IMR-90 (cell line): ENCODE data around the gene YPEL3. TPM values are rescaled to one million over a fixed set of nuclear protein-coding genes. Genes with fewer than 3 reads are reported as not detected.

ENCODE experiments used
- ATAC-seq: fragments of 200-7000 bp; cut with Tn5 transposase; 2 replicates; pipeline ENCODE4 v1.9.1; 2020; ENCODE audit warnings: low read depth, mild to moderate bottlenecking, moderate library complexity
- BruUV-seq: library from RNA; stranded (reverse); fragments of 400-500 nt; replicated peaks from 2 replicates; lab custom pipeline; 2021; lab: Mats Ljungman, UMichigan
- CTCF ChIA-PET: fragments of 300-600 bp; formaldehyde crosslinking; extraction: SDS; loops from one replicate; lab custom pipeline; 2021; ENCODE audit warnings: antibody characterized with exemption; lab: Yijun Ruan, JAX
- POLR2A ChIA-PET: fragments of 300-600 bp; sonication (Branson Sonifier 250); formaldehyde crosslinking; loops from one replicate; lab custom pipeline; 2022; ENCODE audit warnings: antibody characterized with exemption; ENCODE audit not compliant: unreplicated experiment; lab: Charles Lee
- DNase-seq: peaks from one replicate; pipeline ENCODE4 v3.0.0; 2013
- H2AFZ ChIP-seq: replicated peaks from 2 replicates; pipeline ENCODE3; 2013; ENCODE audit warnings: low read length, mild to moderate bottlenecking; ENCODE audit not compliant: poor library complexity
- H2AK5ac ChIP-seq: 2 replicates; pipeline ENCODE4 v1.6.1; 2013; ENCODE audit warnings: low read depth, low read length, inconsistent platforms
- H2AK9ac ChIP-seq: replicated peaks from 2 replicates; pipeline ENCODE3; 2013; ENCODE audit warnings: mild to moderate bottlenecking, low read depth, low read length, moderate library complexity; ENCODE audit not compliant: poor library complexity
- H2BK120ac ChIP-seq: 2 replicates; pipeline ENCODE4 v1.6.1; 2013; ENCODE audit warnings: low read depth, low read length, inconsistent platforms
- H2BK15ac ChIP-seq: 3 replicates; pipeline ENCODE4 v1.6.1; 2013; ENCODE audit warnings: low read depth, low read length, inconsistent platforms
- H2BK20ac ChIP-seq: 2 replicates; pipeline ENCODE4 v1.6.1; 2013; ENCODE audit warnings: low read depth, mild to moderate bottlenecking, inconsistent platforms, low read length, moderate library complexity
- H2BK5ac ChIP-seq: 2 replicates; pipeline ENCODE4 v1.6.1; 2013; ENCODE audit warnings: mild to moderate bottlenecking, low read depth, low read length, inconsistent platforms; ENCODE audit not compliant: poor library complexity, severe bottlenecking
- H3K14ac ChIP-seq: replicated peaks from 2 replicates; pipeline ENCODE4 v1.6.1; 2013; ENCODE audit warnings: low read depth, low read length, inconsistent platforms
- H3K18ac ChIP-seq: 2 replicates; pipeline ENCODE4 v1.6.1; 2013; ENCODE audit warnings: low read depth, low read length, control low read depth
- H3K23ac ChIP-seq: 2 replicates; pipeline ENCODE4 v1.6.1; 2013; ENCODE audit warnings: low read depth, low read length, inconsistent platforms
- H3K27ac ChIP-seq: 2 replicates; pipeline ENCODE4 v1.5.1; 2013; ENCODE audit warnings: mild to moderate bottlenecking, control low read depth, low read length; ENCODE audit not compliant: insufficient read depth
- H3K27me3 ChIP-seq: 2 replicates; pipeline ENCODE4 v1.6.1; 2013; ENCODE audit warnings: low read length; ENCODE audit not compliant: control insufficient read depth, insufficient read depth
- H3K36me3 ChIP-seq: 2 replicates; pipeline ENCODE4 v1.6.1; 2013; ENCODE audit warnings: low read length, mixed read lengths; ENCODE audit not compliant: control insufficient read depth, insufficient read depth
- H3K4ac ChIP-seq: 2 replicates; pipeline ENCODE4 v1.6.1; 2013; ENCODE audit warnings: low read depth, low read length, inconsistent platforms
- H3K4me1 ChIP-seq: 2 replicates; pipeline ENCODE4 v1.6.1; 2013; ENCODE audit warnings: low read length, mixed read lengths; ENCODE audit not compliant: control insufficient read depth, insufficient read depth
- H3K4me2 ChIP-seq: 2 replicates; pipeline ENCODE4 v1.6.1; 2013; ENCODE audit warnings: low read depth, mild to moderate bottlenecking, control low read depth, low read length, moderate library complexity
- H3K4me3 ChIP-seq: 2 replicates; pipeline ENCODE4 v1.5.1; 2013; ENCODE audit warnings: low read depth, mild to moderate bottlenecking, control low read depth, low read length, moderate library complexity; ENCODE audit not compliant: insufficient read depth
- H3K56ac ChIP-seq: 2 replicates; pipeline ENCODE4 v1.6.1; 2013; ENCODE audit warnings: low read length, inconsistent platforms; ENCODE audit not compliant: insufficient read depth; ENCODE audit errors: extremely low read depth
- H3K79me1 ChIP-seq, 2 experiments: 2 replicates each; pipeline ENCODE4 v1.6.1; 2013; ENCODE audit warnings: low read length in 2 of 2, inconsistent platforms in 1 of 2, low read depth in 1 of 2
- H3K9ac ChIP-seq: 2 replicates; pipeline ENCODE4 v1.6.1; 2013; ENCODE audit warnings: low read depth, low read length, control low read depth
- H3K9me1 ChIP-seq: 2 replicates; pipeline ENCODE4 v1.6.1; 2013; ENCODE audit warnings: low read length, inconsistent platforms; ENCODE audit not compliant: insufficient read depth
- H3K9me3 ChIP-seq: 2 replicates; pipeline ENCODE4 v1.6.1; 2013; ENCODE audit warnings: low read length; ENCODE audit not compliant: control insufficient read depth, insufficient read depth
- H4K20me1 ChIP-seq: 2 replicates; pipeline ENCODE4 v1.6.1; 2013; ENCODE audit warnings: low read length, inconsistent platforms; ENCODE audit not compliant: insufficient read depth
- H4K5ac ChIP-seq: 2 replicates; pipeline ENCODE4 v1.6.1; 2013; ENCODE audit warnings: mild to moderate bottlenecking, low read depth, low read length, control low read depth
- H4K8ac ChIP-seq, 2 experiments: 2 replicates each; pipeline ENCODE4 v1.6.1; 2013; ENCODE audit warnings: low read depth in 2 of 2, low read length in 2 of 2, control low read depth in 1 of 2, inconsistent platforms in 1 of 2
- H4K91ac ChIP-seq: 2 replicates; pipeline ENCODE4 v1.6.1; 2013; ENCODE audit warnings: low read depth, low read length, inconsistent platforms; ENCODE audit not compliant: insufficient read depth
- CEBPB ChIP-seq: IDR thresholded peaks from 2 replicates; pipeline ENCODE4 v1.6.1; 2012; ENCODE audit warnings: low read depth, low read length, improper control_type of control experiment
- CHD1 ChIP-seq: IDR thresholded peaks from 2 replicates; pipeline ENCODE4 v1.6.1; 2012; ENCODE audit warnings: low read depth, low read length, improper control_type of control experiment
- MAFK ChIP-seq: IDR thresholded peaks from 2 replicates; pipeline ENCODE4 v1.6.1; 2012; ENCODE audit warnings: low read depth, low read length, improper control_type of control experiment
- MAZ ChIP-seq: IDR thresholded peaks from 2 replicates; pipeline ENCODE4 v1.6.1; 2012; ENCODE audit warnings: low read depth, mild to moderate bottlenecking, low read length, improper control_type of control experiment, moderate library complexity, borderline replicate concordance
- MXI1 ChIP-seq: IDR thresholded peaks from 2 replicates; pipeline ENCODE4 v1.6.1; 2012; ENCODE audit warnings: low read depth, mild to moderate bottlenecking, low read length, moderate library complexity, borderline replicate concordance
- NFE2L2 ChIP-seq: fragments of 150-350 bp; IDR thresholded peaks from 2 replicates; pipeline ENCODE4 v1.6.1; 2016; ENCODE audit warnings: low read depth, mild to moderate bottlenecking, low read length
- POLR2A ChIP-seq: IDR thresholded peaks from 2 replicates; pipeline ENCODE4 v1.6.1; 2012; ENCODE audit warnings: mild to moderate bottlenecking, low read depth, low read length
- RCOR1 ChIP-seq: IDR thresholded peaks from 2 replicates; pipeline ENCODE4 v1.6.1; 2012; ENCODE audit warnings: mild to moderate bottlenecking, low read length, improper control_type of control experiment; ENCODE audit not compliant: insufficient replicate concordance
- RFX5 ChIP-seq: IDR thresholded peaks from 2 replicates; pipeline ENCODE4 v1.8.0; 2012; ENCODE audit warnings: low read depth, mild to moderate bottlenecking, low read length, moderate library complexity
- WGBS, 2 experiments: methylation state at CpG; one replicate each; pipeline versions ENCODE4 v1.1.5 to v1.1.7; 2013; ENCODE audit warnings: missing lambda C conversion rate in 2 of 2; ENCODE audit not compliant: insufficient read length in 1 of 2; ENCODE audit errors: extremely low coverage in 2 of 2; 5-methylcytosine and 5-hydroxymethylcytosine counted together
- dilution Hi-C: fragments of 300-500 bp; cut with HindIII; formaldehyde crosslinking; loops from one replicate; pipeline ENCODE4 v1.14.3; 2018; ENCODE audit warnings: low sequenced_read_pairs; ENCODE audit not compliant: unreplicated experiment
- in situ Hi-C: fragments of 300-500 bp; cut with MboI; formaldehyde crosslinking; loops from 3 replicates; pipeline ENCODE4 v1.14.3; 2019; ENCODE audit warnings: low sequenced_read_pairs, inconsistent platforms, mixed read lengths
- intact Hi-C: fragments of 100-400 bp; cut with micrococcal nuclease; formaldehyde crosslinking; loops from 2 replicates; pipeline ENCODE4 v1.10.0; 2022
- polyA plus RNA-seq, 3 experiments: library from polyadenylated mRNA; depleted of rRNA; stranded (reverse); fragments of >200 nt; gene quantifications; 2 replicates each; pipeline ENCODE4 v1.2.3, GENCODE V29; 2012; ENCODE audit warnings: low replicate concordance in 1 of 3
- total RNA-seq: library from RNA; depleted of rRNA; stranded (reverse); fragments of >200 nt; gene quantifications from 2 replicates; pipeline ENCODE4 v1.2.3, GENCODE V29; 2012
- TF ChIP-seq, protein P1 (sequence below): conservative IDR thresholded peaks from 2 replicates; pipeline ENCODE4 v1.5.1; 2012; ENCODE audit warnings: mild to moderate bottlenecking, low read depth, low read length, improper control_type of control experiment

Gene YPEL3
- total and polyA plus RNA-seq, 2 of the 4 experiments (the other 2 are of a cell fraction), result 1.1 to 25.6 TPM

DNA sequence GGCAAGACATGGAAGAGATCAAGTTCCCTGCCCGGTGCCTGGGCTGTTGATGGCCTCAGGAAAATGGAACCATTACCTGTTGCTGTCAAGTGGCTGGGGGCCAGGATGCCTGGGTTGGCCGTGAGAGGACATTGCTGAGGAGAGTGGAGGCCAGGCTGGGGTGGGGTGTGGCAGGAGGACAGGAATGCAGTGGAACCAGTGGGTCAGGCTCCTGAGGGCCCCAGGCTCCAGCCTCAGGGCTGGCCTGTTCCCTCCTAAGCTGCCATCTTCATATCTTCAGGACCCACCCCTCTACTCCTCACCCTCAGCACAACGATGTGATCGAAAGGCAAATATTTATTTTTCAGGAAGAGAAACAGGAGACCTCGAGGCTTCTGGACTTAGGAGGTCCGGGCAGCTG, 8.5 kb upstream of the YPEL3 start:
- Histone ChIP-seq H3K4ac (no peak overlapping the region), H3K4me1 (no peaks in the 10 kb centered on the region), H2AK9ac (no peak overlapping the region), H4K91ac (no peak overlapping the region), H4K5ac (no peak overlapping the region), H2BK15ac (no peak overlapping the region), H4K20me1 (no peaks in the 10 kb centered on the region), H2AK5ac (no peak overlapping the region), H3K4me2 (no peak overlapping the region), H3K14ac (no peak overlapping the region), H3K18ac (no peak overlapping the region), H3K4me3 (no peak overlapping the region), H3K56ac (no peak overlapping the region), H3K23ac (no peak overlapping the region), H2BK5ac (no peak overlapping the region), H3K9ac (no peak overlapping the region), H2BK120ac (no peak overlapping the region), H3K27me3 (no peaks in the 10 kb centered on the region), H2AFZ (no peak overlapping the region), H4K8ac (no peak overlapping the region), H3K9me3 (no peaks in the 10 kb centered on the region), H3K36me3 (peaks cover 25% of the 10 kb centered on the region), H3K9me1 (no peaks in the 10 kb centered on the region), H3K27ac (no peak overlapping the region), H3K79me1 (no peaks in the 10 kb centered on the region), H2BK20ac (no peak overlapping the region)
- WGBS, 2 experiments, result no CpG with 5 or more reads among the region's 6 CpGs
- dilution Hi-C loops, result no loop called here
- ATAC-seq (no peak), DNase-seq (no peak)
- intact Hi-C loops, result no loop called here
- POLR2A ChIA-PET, result interaction anchor here (0.5 kb wide), 1 partner anchor 10 kb away, joined by 7 read pairs; no protein-coding TSS in a partner anchor
- in situ Hi-C loops, result no loop called here
- no TSS peak for BruUV-seq
- CTCF ChIA-PET, result no interaction called here
- TF ChIP-seq MAFK (no peak), POLR2A (no peak), CHD1 (no peak), RFX5 (no peak), MAZ (no peak), NFE2L2 (no peak), RCOR1 (no peak), CEBPB (no peak), MXI1 (no peak)
- TF ChIP-seq, protein P1, sequence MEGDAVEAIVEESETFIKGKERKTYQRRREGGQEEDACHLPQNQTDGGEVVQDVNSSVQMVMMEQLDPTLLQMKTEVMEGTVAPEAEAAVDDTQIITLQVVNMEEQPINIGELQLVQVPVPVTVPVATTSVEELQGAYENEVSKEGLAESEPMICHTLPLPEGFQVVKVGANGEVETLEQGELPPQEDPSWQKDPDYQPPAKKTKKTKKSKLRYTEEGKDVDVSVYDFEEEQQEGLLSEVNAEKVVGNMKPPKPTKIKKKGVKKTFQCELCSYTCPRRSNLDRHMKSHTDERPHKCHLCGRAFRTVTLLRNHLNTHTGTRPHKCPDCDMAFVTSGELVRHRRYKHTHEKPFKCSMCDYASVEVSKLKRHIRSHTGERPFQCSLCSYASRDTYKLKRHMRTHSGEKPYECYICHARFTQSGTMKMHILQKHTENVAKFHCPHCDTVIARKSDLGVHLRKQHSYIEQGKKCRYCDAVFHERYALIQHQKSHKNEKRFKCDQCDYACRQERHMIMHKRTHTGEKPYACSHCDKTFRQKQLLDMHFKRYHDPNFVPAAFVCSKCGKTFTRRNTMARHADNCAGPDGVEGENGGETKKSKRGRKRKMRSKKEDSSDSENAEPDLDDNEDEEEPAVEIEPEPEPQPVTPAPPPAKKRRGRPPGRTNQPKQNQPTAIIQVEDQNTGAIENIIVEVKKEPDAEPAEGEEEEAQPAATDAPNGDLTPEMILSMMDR, result no peak
